Choroid plexus epithelial cell (primary cell): ENCODE results near the gene ZC2HC1B.

ENCODE experiments used
- DNase-seq: peaks from one replicate; pipeline ENCODE4 v3.0.0-alpha.2; 2010; ENCODE audit warnings: low read depth
- H3K4me3 ChIP-seq: 2 replicates; pipeline ENCODE4 v1.5.1; 2011; ENCODE audit warnings: low read depth, mild to moderate bottlenecking, control low read depth, low read length, moderate library complexity
- TF ChIP-seq, protein P1 (sequence below): conservative IDR thresholded peaks from 2 replicates; pipeline ENCODE4 v1.5.1; 2011; ENCODE audit warnings: low read depth, mild to moderate bottlenecking, control low read depth, inconsistent platforms, low read length, moderate library complexity

The ZC2HC1B gene

DNA sequence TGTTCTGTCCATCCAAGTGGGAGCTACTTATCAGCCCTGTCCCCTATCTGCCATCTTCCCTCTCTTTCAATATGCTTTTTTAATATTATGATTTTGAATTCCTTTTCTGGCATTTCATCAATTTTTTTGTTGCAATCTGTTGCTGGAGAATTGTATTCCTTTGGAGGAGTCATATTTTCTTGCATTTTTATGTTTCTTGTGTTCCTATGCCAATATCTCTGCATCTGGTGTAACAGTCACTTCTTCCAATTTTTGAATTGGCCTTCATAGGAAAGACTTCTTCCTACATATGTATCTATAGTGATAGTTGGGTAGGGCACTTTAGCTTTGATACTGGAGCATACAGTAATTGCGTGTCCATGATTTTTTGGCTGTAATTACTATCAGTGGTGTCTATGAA lies 70.1 kb downstream of the ZC2HC1B start:
- no peak overlapping the region for H3K4me3 ChIP-seq
- no peak for DNase-seq
- TF ChIP-seq, protein P1, sequence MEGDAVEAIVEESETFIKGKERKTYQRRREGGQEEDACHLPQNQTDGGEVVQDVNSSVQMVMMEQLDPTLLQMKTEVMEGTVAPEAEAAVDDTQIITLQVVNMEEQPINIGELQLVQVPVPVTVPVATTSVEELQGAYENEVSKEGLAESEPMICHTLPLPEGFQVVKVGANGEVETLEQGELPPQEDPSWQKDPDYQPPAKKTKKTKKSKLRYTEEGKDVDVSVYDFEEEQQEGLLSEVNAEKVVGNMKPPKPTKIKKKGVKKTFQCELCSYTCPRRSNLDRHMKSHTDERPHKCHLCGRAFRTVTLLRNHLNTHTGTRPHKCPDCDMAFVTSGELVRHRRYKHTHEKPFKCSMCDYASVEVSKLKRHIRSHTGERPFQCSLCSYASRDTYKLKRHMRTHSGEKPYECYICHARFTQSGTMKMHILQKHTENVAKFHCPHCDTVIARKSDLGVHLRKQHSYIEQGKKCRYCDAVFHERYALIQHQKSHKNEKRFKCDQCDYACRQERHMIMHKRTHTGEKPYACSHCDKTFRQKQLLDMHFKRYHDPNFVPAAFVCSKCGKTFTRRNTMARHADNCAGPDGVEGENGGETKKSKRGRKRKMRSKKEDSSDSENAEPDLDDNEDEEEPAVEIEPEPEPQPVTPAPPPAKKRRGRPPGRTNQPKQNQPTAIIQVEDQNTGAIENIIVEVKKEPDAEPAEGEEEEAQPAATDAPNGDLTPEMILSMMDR: no peak

DNA sequence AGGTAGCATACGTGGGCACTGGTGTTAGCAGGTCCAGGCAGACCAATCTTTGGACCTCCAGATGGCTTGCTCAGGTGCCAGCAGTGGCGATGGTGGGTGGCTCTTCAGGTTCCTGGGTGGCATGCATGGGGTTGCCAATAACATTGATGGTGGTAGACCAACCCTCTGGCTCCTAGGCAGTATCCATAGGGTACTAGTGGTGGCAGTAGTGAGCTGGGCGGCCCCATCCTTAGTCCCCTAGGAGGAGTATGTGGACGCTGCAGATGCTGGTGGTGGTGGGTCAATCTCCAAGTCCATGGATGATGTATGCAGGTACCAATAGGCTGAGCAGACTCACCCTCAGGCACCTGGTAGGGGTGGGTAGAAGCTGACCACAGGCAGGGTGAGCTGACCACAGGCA lies 70.6 kb downstream of the ZC2HC1B start:
- no peak for DNase-seq
- TF ChIP-seq, protein P1: no peak
- no peak overlapping the region for H3K4me3 ChIP-seq

DNA sequence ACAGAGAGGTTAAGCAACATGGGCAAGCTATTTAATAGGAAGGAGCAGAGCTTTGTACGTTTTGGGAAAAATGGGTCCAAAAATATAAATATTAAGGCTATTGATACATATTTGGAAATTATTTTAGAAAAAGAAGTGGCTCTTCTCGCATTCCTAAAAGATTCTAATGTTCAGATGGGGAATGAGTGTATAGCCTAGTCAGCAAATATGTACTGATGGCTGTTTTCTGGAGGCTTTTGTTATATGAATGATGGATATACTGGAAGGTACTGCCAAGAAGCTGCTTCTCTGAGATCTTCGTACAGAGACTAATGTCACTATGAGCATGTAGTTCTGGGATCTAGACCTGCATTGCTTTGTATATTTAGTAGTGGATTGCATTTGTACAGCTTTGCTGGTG lies 72.1 kb downstream of the ZC2HC1B start:
- TF ChIP-seq, protein P1: no peak
- no peak for DNase-seq
- H3K4me3 ChIP-seq: no peak overlapping the region

DNA sequence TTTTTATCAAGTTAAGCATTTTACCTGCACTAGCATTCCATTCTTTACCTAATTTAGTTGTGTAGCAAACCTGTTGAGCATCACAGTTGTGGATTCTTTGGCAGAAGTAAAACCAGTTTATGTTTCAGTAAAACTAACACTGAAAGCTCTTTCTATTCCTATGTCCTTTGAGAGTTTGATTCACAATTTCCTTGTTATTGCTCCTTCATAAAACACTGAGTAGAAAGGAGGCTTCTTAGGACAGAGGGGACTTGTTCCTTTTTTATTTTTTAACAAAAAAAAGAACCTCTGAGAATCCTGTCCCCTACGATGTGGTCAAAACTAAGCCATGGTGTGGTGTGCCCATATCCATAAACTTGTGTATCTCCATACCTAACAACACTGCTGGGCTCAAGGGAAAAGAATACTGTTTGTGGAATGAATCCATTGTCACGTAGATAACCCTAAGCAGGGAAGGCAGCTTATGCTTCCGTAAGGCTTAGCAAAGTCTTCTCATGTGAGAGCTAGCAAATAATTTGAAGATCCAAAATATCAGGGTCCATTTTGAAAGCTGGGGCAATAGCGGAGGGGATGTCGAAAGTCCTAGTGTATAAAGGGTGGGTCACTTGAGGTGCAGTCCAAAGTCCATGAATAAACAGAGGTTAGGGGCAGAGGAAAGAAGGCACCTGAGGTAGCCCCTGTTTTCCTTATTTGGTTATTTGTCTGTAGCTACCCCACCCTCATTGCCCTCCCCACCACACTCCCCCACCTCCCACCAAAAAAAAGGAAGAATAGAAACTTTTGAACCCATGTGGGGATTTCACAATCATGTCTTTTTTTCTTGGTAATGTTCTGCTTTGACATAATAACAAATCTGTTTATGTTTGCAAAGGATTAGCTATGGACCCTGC lies 72.7 kb downstream of the ZC2HC1B start:
- TF ChIP-seq, protein P1: no peak
- no peak overlapping the region for H3K4me3 ChIP-seq
- DNase-seq: no peak

DNA sequence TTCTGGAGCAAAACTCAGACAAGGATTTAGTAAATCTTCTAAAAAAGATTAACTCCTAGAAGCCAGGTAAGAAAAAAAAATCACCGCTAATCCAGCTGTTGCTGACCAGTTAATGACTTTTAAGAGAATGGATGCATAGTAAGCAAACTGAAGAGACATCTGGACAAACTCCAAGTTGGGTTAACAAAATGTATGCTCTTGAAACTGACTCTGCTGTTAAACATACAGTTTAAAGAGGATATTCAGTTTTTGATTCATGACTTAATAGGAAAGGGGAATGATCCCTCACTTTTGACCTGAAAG lies 73.3 kb downstream of the ZC2HC1B start:
- no peak overlapping the region for H3K4me3 ChIP-seq
- no peak for DNase-seq
- TF ChIP-seq, protein P1: no peak

DNA sequence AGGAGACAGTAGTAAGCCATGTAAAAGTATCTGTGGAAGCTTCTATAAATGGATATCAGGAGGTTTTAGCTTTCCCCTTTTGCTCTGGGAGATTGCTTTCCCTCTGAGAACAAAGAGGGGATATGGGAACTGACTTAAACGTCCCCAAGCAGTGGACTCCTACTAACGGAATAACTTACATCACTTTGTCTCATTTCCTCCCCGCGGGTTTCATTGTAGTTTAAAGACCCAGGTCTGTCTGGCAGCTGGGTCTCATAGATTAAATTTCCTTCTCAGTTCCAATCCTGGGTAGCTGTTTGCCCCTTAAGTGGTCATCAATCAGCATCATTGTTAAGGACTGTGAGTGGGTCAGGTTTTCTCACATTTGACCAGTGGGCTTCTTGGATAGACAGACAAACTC lies 75.1 kb downstream of the ZC2HC1B start:
- no peak for DNase-seq
- H3K4me3 ChIP-seq: no peak overlapping the region
- TF ChIP-seq, protein P1: no peak

DNA sequence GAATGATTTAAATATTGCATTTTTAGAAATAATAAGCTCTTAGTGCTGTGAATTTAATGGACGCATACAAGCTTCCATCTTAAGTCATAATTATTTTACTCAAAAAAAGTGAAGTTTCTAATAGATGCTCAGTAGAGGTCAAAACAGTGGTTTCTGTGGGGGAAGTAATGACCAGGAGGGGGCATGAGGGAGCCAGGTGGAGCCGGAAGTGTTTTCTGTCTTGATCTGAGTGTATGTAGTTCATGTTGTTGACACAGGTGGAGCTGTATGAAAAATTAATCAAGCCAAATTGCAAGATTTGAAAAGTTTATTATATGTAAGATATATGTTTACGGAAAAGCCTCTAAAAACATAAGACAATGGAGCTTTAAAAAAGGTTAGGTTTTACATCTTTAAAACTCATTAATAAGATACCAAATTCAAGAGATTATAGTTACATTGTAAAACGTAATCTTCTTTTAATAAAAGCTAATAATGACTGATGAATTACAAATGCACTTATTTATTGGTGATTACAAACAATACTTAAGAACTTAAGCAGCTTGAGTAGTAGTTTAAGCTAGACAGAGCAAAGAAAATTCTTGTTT lies 75.8 kb downstream of the ZC2HC1B start:
- H3K4me3 ChIP-seq: no peak overlapping the region
- TF ChIP-seq, protein P1: peak; percentile 89
- DNase-seq: peak; percentile 72
